Measurements from ENCODE around the gene CD84.
"Not testable (repeated sequence)": the region's sequence is repeated elsewhere in the genome, so short reads cannot be mapped to it uniquely, and the experiment has no call there.

Gene CD84

GRCh38 chr1:160569806-160570205, 9.5 kb downstream of the CD84 start:
- no peak overlapping the region for H3K27ac ChIP-seq
- TF ChIP-seq, protein P1, sequence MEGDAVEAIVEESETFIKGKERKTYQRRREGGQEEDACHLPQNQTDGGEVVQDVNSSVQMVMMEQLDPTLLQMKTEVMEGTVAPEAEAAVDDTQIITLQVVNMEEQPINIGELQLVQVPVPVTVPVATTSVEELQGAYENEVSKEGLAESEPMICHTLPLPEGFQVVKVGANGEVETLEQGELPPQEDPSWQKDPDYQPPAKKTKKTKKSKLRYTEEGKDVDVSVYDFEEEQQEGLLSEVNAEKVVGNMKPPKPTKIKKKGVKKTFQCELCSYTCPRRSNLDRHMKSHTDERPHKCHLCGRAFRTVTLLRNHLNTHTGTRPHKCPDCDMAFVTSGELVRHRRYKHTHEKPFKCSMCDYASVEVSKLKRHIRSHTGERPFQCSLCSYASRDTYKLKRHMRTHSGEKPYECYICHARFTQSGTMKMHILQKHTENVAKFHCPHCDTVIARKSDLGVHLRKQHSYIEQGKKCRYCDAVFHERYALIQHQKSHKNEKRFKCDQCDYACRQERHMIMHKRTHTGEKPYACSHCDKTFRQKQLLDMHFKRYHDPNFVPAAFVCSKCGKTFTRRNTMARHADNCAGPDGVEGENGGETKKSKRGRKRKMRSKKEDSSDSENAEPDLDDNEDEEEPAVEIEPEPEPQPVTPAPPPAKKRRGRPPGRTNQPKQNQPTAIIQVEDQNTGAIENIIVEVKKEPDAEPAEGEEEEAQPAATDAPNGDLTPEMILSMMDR (conservative IDR thresholded peaks at IDR 0.05), result no peak

GRCh38 chr1:160567858-160568682, 11.2 kb downstream of the CD84 start:
- TF ChIP-seq, protein P1 (conservative IDR thresholded peaks at IDR 0.05), result no peak
- H3K27ac ChIP-seq, result no peak overlapping the region

- no peak overlapping the region for H3K27ac ChIP-seq
- TF ChIP-seq, protein P1 (conservative IDR thresholded peaks at IDR 0.05), result no peak
These were observed 12.0 kb downstream of the CD84 start for GRCh38 chr1:160567341-160567740.

GRCh38 chr1:160565564-160565963, 13.7 kb downstream of the CD84 start:
- no peak overlapping the region for H3K27ac ChIP-seq

GRCh38 chr1:160563230-160563629, 16.1 kb downstream of the CD84 start:
- H3K27ac ChIP-seq, result not testable (repeated sequence)

More at GRCh38 chr1:160565564-160565963, 13.7 kb downstream of the CD84 start:
- TF ChIP-seq, protein P1 (conservative IDR thresholded peaks at IDR 0.05), result no peak

- H3K27ac ChIP-seq, result not testable (repeated sequence)
These were observed 16.6 kb downstream of the CD84 start for GRCh38 chr1:160562745-160563144.

GRCh38 chr1:160560806-160561205, 18.5 kb downstream of the CD84 start:
- TF ChIP-seq, protein P1 (conservative IDR thresholded peaks at IDR 0.05), result no peak
- H3K27ac ChIP-seq, result no peak overlapping the region

GRCh38 chr1:160560045-160560705, 19.1 kb downstream of the CD84 start:
- TF ChIP-seq, protein P1 (conservative IDR thresholded peaks at IDR 0.05), result no peak
- no peak overlapping the region for H3K27ac ChIP-seq

DNA sequence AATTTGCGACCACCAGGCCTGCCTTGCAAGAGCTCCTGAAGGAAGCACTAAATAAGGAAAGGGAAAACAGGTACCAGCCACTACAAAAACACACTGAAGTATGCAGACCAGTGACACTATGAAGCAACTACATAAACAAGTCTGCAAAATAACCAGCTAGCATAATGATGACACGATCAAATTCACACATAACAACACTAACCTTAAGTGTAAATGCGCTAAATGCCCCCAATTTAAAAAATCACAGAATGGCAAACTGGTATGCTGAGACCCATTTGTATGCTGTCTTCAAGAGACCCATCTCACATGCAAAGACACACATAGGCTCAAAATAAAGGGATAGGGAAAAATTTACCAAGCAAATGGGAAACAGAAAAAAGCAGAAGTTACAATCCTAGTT, 19.9 kb downstream of the CD84 start:
- not testable (repeated sequence) for H3K27ac ChIP-seq
